GM12878 (cell line): ENCODE measurements around the gene COL17A1.

Experiments
- HCFC1 ChIP-seq: fragments of 150-350 bp; IDR thresholded peaks from 2 replicates; pipeline ENCODE4 v1.6.1; 2014; ENCODE audit warnings: low read length
- POLR2AphosphoS5 ChIP-seq: IDR thresholded peaks from 2 replicates; pipeline ENCODE4 v1.6.1; 2011; ENCODE audit warnings: mild to moderate bottlenecking, low read length, inconsistent platforms
- RCOR1 ChIP-seq: conservative IDR thresholded peaks from 2 replicates; pipeline ENCODE4 v1.6.1; 2012; ENCODE audit warnings: low read depth, low read length, improper control_type of control experiment
- SMARCA5 ChIP-seq: fragments of 450-650 bp; IDR thresholded peaks from 2 replicates; pipeline ENCODE4 v1.6.1; 2017; ENCODE audit warnings: mild to moderate bottlenecking

DNA sequence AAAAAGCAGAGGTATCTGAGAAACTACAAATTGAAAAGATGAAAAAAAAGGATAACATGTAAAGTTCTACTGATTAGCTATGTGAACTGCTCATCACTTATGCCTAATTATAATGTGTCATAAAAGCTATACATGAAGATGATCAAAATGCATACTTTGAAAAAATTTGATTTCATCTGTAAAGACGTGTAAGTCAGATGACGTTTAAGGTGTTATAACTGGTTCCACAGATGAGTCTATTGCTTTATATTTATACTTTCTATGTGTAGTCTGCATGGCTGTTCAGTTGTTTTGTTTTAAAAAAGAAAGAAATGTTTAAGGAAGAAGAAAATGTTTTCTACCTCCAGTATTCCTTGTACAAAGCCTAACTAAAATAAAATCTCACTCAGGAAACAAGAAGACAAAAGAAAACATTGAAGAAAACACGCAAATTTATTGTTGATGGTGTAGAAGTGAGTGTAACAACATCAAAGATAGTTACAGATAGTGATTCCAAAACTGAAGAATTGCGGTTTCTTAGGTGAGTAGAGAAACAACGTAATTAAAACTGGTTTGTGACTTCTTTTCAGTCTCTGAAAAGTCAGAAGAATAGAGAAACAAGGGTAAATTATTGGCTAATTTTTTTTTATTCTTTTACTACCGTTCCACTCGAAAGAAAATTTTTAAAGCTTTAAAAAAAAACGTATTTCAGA lies 80.4 kb downstream of the COL17A1 start:
- TF ChIP-seq RCOR1 (no peak), SMARCA5 (no peak), HCFC1 (no peak), POLR2AphosphoS5 (no peak)
